Activated CD4-positive, alpha-beta T cell treated with anti-CD3 and anti-CD28 coated beads for 36 hours (primary cell): ENCODE data around the gene GPR160. TPM values are rescaled to one million over a fixed set of nuclear protein-coding genes. Genes with fewer than 3 reads are reported as not detected.

ENCODE experiments used
- ATAC-seq: fragments of 200-7000 bp; cut with Tn5 transposase; one replicate; pipeline ENCODE4 v1.10.0; 2021; ENCODE audit warnings: mild to moderate bottlenecking, moderate library complexity
- CTCF ChIA-PET: fragments of 350-600 bp; sonication (Branson Sonifier 250); formaldehyde crosslinking; loops from one replicate; lab custom pipeline; 2021; ENCODE audit warnings: antibody characterized with exemption; lab: Charles Lee
- POLR2A ChIA-PET: fragments of 350-600 bp; sonication (Branson Sonifier 250); formaldehyde crosslinking; loops from one replicate; lab custom pipeline; 2021; ENCODE audit warnings: antibody characterized with exemption, inconsistent platforms; lab: Charles Lee
- DNase-seq: peaks from one replicate; pipeline ENCODE4 v3.0.0-alpha.2; 2020
- H3K27ac Mint-ChIP-seq: one replicate; pipeline ENCODE4 v1.8.0; 2021; ENCODE audit warnings: mixed read lengths
- H3K27me3 Mint-ChIP-seq: one replicate; pipeline ENCODE4 v1.8.0; 2021; ENCODE audit warnings: mixed read lengths
- H3K36me3 Mint-ChIP-seq: one replicate; pipeline ENCODE4 v1.8.0; 2021; ENCODE audit warnings: low read depth, mixed read lengths
- H3K4me1 Mint-ChIP-seq: one replicate; pipeline ENCODE4 v1.8.0; 2021; ENCODE audit warnings: mixed read lengths
- H3K4me3 Mint-ChIP-seq: one replicate; pipeline ENCODE4 v1.8.0; 2021; ENCODE audit warnings: mild to moderate bottlenecking, moderate library complexity, mixed read lengths
- H3K9me3 Mint-ChIP-seq: one replicate; pipeline ENCODE4 v1.8.0; 2021; ENCODE audit warnings: low read depth, mixed read lengths
- intact Hi-C, 2 experiments: fragments of 100-400 bp; cut with DNase I in 1 of 2; cut with micrococcal nuclease in 1 of 2; formaldehyde crosslinking; loops; one replicate each; pipeline versions ENCODE4 v1.14.2 to v1.15.1; 2022 to 2024; cut with DNase I, micrococcal nuclease
- total RNA-seq, 2 experiments: library from RNA; stranded (reverse); gene quantifications; one replicate each; pipeline ENCODE4 v1.2.3, GENCODE V29; 2021

GPR160 gene
- total RNA-seq, 2 experiments from 2014 or later: 9.4 to 11.1 TPM

- CTCF ChIA-PET: interaction anchor here (0.6 to 3.3 kb wide), 2 partner anchors 11 to 26 kb away, joined by 3 to 10 read pairs; no protein-coding TSS in a partner anchor
- Mint-ChIP-seq H3K36me3 (peaks cover 33% of the 10 kb centered on the region), H3K4me1 (peaks cover 9% of the 10 kb centered on the region), H3K4me3 (no peak overlapping the region), H3K9me3 (no peaks in the 10 kb centered on the region), H3K27me3 (no peaks in the 10 kb centered on the region), H3K27ac (peak overlapping the region; percentile 42)
- ATAC-seq: peak; percentile 58
- POLR2A ChIA-PET: no interaction called here
- intact Hi-C loops: loop anchor here in 1 of 2 experiments (5.0 kb wide), 1 partner anchor 33 kb away; no protein-coding TSS in a partner anchor
- no peak for DNase-seq
Observed at GRCh38 chr3:170089862-170090600, 52.2 kb downstream of the GPR160 start.

DNA sequence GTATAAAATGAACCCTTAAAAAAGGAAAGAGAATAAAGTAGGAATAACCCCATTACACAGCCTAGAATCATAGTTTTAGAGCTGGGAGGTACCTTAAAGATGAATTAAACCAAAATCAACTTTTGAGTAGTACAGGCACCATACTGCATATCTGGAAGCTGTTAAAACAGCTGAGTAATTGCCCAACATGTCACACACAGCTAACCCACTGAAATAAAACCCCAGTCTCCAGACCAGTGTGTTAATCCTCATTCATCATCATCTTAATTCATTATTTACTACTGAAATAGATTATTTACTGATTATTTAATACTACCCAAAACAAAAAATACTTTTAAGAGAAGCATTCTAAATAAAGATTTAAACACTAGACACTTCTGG is 52.8 kb downstream of the GPR160 start:
- POLR2A ChIA-PET: no interaction called here
- H3K4me3 Mint-ChIP-seq: no peak overlapping the region
- H3K27ac Mint-ChIP-seq: no peak overlapping the region
- H3K9me3 Mint-ChIP-seq: no peaks in the 10 kb centered on the region
- H3K4me1 Mint-ChIP-seq: peaks cover 12% of the 10 kb centered on the region
- ATAC-seq: peak; percentile 75
- CTCF ChIA-PET: interaction anchor here (3.3 kb wide), 1 partner anchor 12 kb away, joined by 10 read pairs; no protein-coding TSS in a partner anchor
- no peaks in the 10 kb centered on the region for H3K27me3 Mint-ChIP-seq
- H3K36me3 Mint-ChIP-seq: peaks cover 37% of the 10 kb centered on the region
- no peak for DNase-seq
- intact Hi-C loops: loop anchor here in 1 of 2 experiments (5.0 kb wide), 1 partner anchor 33 kb away; no protein-coding TSS in a partner anchor

- DNase-seq (no peak), ATAC-seq (no peak)
- ChIA-PET CTCF (interaction anchor here (0.6 to 1.6 kb wide), 2 partner anchors 9 to 11 kb away, joined by 3 to 6 read pairs; no protein-coding TSS in a partner anchor), POLR2A (no interaction called here)
- Mint-ChIP-seq H3K9me3 (no peaks in the 10 kb centered on the region), H3K27ac (peak overlapping the region; percentile 28), H3K4me3 (no peak overlapping the region), H3K4me1 (peaks cover 12% of the 10 kb centered on the region), H3K27me3 (no peaks in the 10 kb centered on the region), H3K36me3 (peaks cover 40% of the 10 kb centered on the region)
- intact Hi-C loops: loop anchor here in 1 of 2 experiments (5.0 kb wide), 1 partner anchor 36 kb away; no protein-coding TSS in a partner anchor
Observed at GRCh38 chr3:170092907-170093306, 55.1 kb downstream of the GPR160 start.

GRCh38 chr3:170095771-170096170 is 58.0 kb downstream of the GPR160 start:
- Mint-ChIP-seq H3K36me3 (peaks cover 51% of the 10 kb centered on the region), H3K4me3 (no peak overlapping the region), H3K27ac (no peak overlapping the region), H3K4me1 (peaks cover 31% of the 10 kb centered on the region), H3K9me3 (no peaks in the 10 kb centered on the region), H3K27me3 (no peaks in the 10 kb centered on the region)
- ChIA-PET CTCF (interaction anchor here (1.0 to 1.7 kb wide), 2 partner anchors 10 to 33 kb away, joined by 3 to 5 read pairs; no protein-coding TSS in a partner anchor), POLR2A (no interaction called here)
- DNase-seq (no peak), ATAC-seq (no peak)
- intact Hi-C loops: loop anchor here in 1 of 2 experiments (5.0 kb wide), 1 partner anchor 82 kb away; no protein-coding TSS in a partner anchor

GRCh38 chr3:170096342-170096741 is 58.5 kb downstream of the GPR160 start:
- H3K4me3 Mint-ChIP-seq: no peak overlapping the region
- no peak overlapping the region for H3K27ac Mint-ChIP-seq
- peaks cover 53% of the 10 kb centered on the region for H3K36me3 Mint-ChIP-seq
- ATAC-seq: no peak
- no peaks in the 10 kb centered on the region for H3K27me3 Mint-ChIP-seq
- ChIA-PET CTCF (no interaction called here), POLR2A (no interaction called here)
- intact Hi-C loops: loop anchor here in 1 of 2 experiments (5.0 kb wide), 1 partner anchor 81 kb away; no protein-coding TSS in a partner anchor
- no peaks in the 10 kb centered on the region for H3K9me3 Mint-ChIP-seq
- H3K4me1 Mint-ChIP-seq: peaks cover 29% of the 10 kb centered on the region
- no peak for DNase-seq

GRCh38 chr3:170098753-170099152 is 61.0 kb downstream of the GPR160 start:
- Mint-ChIP-seq H3K27me3 (no peaks in the 10 kb centered on the region), H3K27ac (peak overlapping the region; percentile 85), H3K4me3 (no peak overlapping the region), H3K9me3 (no peaks in the 10 kb centered on the region), H3K36me3 (peaks cover 55% of the 10 kb centered on the region), H3K4me1 (peaks cover 26% of the 10 kb centered on the region)
- intact Hi-C loops: loop anchor here in 1 of 2 experiments (5.0 kb wide), 1 partner anchor 79 kb away; no protein-coding TSS in a partner anchor
- CTCF ChIA-PET: interaction anchor here (0.9 to 1.2 kb wide), 4 partner anchors 11 to 20 kb away, joined by 3 to 4 read pairs (median 4); no protein-coding TSS in a partner anchor
- POLR2A ChIA-PET: interaction anchor here (0.6 to 1.6 kb wide), 2 partner anchors 17 to 81 kb away, joined by 4 read pairs; no protein-coding TSS in a partner anchor
- ATAC-seq (peak; percentile 86), DNase-seq (no peak)

DNA sequence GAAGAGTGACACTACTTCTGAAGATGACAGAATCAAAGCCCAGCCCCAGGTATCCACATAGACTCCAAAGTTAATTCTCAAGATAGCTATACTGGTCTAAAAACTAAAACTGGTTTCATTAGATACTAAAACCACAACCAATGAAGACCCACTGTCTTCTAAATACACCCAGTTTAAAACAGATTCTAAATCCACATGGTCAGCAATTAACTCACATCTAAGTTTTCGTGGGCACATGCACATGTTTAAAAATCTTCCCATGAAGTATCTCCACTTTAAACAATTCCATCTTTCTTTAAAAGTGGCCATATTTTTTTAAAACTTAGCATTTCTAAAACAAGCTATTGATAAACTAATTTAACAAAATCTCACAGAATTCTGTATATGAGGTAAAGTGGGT is 63.1 kb downstream of the GPR160 start:
- H3K36me3 Mint-ChIP-seq: peaks cover 45% of the 10 kb centered on the region

GRCh38 chr3:170102431-170102830 is 64.6 kb downstream of the GPR160 start:
- intact Hi-C loops: no loop called here
- CTCF ChIA-PET: no interaction called here
- no peak for DNase-seq
- Mint-ChIP-seq H3K27ac (peak overlapping the region; percentile 67), H3K9me3 (no peaks in the 10 kb centered on the region), H3K27me3 (no peaks in the 10 kb centered on the region), H3K4me3 (no peak overlapping the region), H3K36me3 (peaks cover 38% of the 10 kb centered on the region), H3K4me1 (peaks cover 18% of the 10 kb centered on the region)
- ATAC-seq: no peak
- POLR2A ChIA-PET: no interaction called here

More for the DNA sequence above, 63.1 kb downstream of the GPR160 start:
- Mint-ChIP-seq H3K27me3 (no peaks in the 10 kb centered on the region), H3K27ac (peak overlapping the region; percentile 47), H3K4me3 (no peak overlapping the region), H3K4me1 (peaks cover 18% of the 10 kb centered on the region), H3K9me3 (no peaks in the 10 kb centered on the region)
- DNase-seq (no peak), ATAC-seq (no peak)
- intact Hi-C loops: no loop called here
- ChIA-PET CTCF (interaction anchor here (1.4 to 1.8 kb wide), 3 partner anchors 13 to 64 kb away, joined by 4 to 14 read pairs (median 4); partner anchors contain the start of gene GPR160), POLR2A (no interaction called here)

GRCh38 chr3:170107941-170108340 is 70.1 kb downstream of the GPR160 start:
- DNase-seq: no peak
- H3K4me1 Mint-ChIP-seq: peaks cover 23% of the 10 kb centered on the region
- no peak overlapping the region for H3K27ac Mint-ChIP-seq
- H3K27me3 Mint-ChIP-seq: no peaks in the 10 kb centered on the region
- intact Hi-C loops: no loop called here
- no peaks in the 10 kb centered on the region for H3K9me3 Mint-ChIP-seq
- no peak overlapping the region for H3K4me3 Mint-ChIP-seq
- ATAC-seq: no peak
- ChIA-PET POLR2A (no interaction called here), CTCF (no interaction called here)
- H3K36me3 Mint-ChIP-seq: peaks cover 24% of the 10 kb centered on the region

- Mint-ChIP-seq H3K4me3 (no peak overlapping the region), H3K9me3 (no peaks in the 10 kb centered on the region), H3K4me1 (peaks cover 23% of the 10 kb centered on the region), H3K27ac (no peak overlapping the region), H3K36me3 (peaks cover 30% of the 10 kb centered on the region), H3K27me3 (no peaks in the 10 kb centered on the region)
- intact Hi-C loops: no loop called here
- ChIA-PET POLR2A (no interaction called here), CTCF (interaction anchor here (1.0 kb wide), 1 partner anchor 10 kb away, joined by 3 read pairs; no protein-coding TSS in a partner anchor)
- DNase-seq: no peak
- ATAC-seq: peak; percentile 26
Observed at GRCh38 chr3:170108955-170109354, 71.2 kb downstream of the GPR160 start.

- Mint-ChIP-seq H3K27ac (peak overlapping the region; percentile 20), H3K36me3 (peaks cover 36% of the 10 kb centered on the region), H3K27me3 (no peaks in the 10 kb centered on the region), H3K4me1 (peaks cover 23% of the 10 kb centered on the region), H3K4me3 (no peak overlapping the region), H3K9me3 (no peaks in the 10 kb centered on the region)
- ATAC-seq (peak; percentile 30), DNase-seq (no peak)
- CTCF ChIA-PET: interaction anchor here (1.0 kb wide), 1 partner anchor 11 kb away, joined by 3 read pairs; no protein-coding TSS in a partner anchor
- intact Hi-C loops: no loop called here
- POLR2A ChIA-PET: no interaction called here
Observed at GRCh38 chr3:170109579-170110293, 71.9 kb downstream of the GPR160 start.
